NCI-H446 (cell line): ENCODE results near the gene AXDND1.
"Not testable (repeated sequence)": the region's sequence is repeated elsewhere in the genome, so short reads cannot be mapped to it uniquely, and the experiment has no call there.

Experiments used
- DNase-seq, 2 experiments: peaks; one replicate each; lab custom pipeline; 2025; lab: John Stamatoyannopoulos, UW

Gene AXDND1

DNA sequence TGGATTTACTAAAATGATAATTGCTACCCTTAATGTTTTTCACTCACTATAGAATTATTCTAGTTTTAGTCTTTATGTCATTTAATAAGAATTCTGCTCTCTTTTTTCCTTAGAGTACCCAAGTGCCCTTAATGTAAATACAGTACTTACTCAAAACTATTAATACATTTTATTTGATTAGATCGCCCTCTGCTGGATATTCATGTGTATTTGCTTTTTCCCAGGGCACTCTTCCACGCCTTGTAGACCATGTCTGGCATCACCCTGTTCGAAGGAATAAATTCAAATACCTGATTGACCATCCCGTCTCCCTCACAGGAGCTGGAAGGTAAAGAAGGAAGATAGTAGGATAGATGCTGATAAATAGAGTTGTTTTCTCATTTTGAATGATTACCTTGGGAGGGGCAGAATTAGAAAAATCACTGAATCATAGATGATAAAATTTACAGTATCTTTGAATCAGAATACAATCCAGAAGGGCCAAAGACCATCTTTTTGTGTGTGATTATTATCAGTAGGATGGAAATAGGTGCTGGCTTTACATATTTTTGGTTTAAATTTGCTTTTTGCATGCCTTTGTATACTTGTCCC is 4.1 kb downstream of the AXDND1 start:
- peak; percentile 42 to 86 for DNase-seq

GRCh38 chr1:179372160-179372559 is 6.4 kb downstream of the AXDND1 start:
- DNase-seq = no peak

DNA sequence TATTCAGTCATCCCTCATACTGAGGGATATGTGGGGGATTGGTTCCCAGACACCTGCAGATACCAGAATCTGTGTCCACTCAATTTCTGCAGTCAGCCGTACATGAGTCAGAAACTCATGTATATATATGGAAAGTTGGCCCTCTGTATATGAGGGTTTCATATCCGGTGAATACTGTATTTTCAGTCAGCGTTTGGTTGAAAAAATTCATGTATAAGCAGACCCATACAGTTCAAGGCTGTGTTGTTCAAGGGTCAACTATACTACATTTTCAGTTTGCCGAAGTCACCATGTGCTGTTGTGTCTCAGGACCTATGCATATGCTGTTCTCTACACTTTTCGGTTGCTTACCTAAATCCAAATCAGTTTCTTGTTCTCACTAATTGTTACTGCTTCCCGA is 10.5 kb downstream of the AXDND1 start:
- no peak for DNase-seq

DNA sequence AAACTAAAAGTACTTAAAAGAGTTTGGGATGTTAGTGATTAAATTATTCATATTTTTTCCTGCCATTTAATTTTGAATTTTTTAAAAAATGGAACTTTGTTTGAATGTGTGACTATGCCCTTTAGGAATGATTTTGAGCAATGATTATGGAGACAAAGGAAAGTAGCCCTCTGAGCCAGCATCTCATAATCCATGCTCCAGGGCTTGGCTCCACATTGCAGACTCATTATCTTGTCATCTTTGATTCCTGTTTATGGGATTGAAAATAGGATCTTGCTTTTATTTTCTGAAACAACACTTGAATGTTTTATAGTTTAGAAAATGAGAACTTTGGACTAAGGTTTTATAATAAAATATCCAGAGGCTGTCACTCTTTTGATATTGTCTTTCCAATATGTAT is 14.5 kb downstream of the AXDND1 start:
- DNase-seq = no peak

GRCh38 chr1:179384027-179384426 is 18.3 kb downstream of the AXDND1 start:
- DNase-seq = no peak

DNA sequence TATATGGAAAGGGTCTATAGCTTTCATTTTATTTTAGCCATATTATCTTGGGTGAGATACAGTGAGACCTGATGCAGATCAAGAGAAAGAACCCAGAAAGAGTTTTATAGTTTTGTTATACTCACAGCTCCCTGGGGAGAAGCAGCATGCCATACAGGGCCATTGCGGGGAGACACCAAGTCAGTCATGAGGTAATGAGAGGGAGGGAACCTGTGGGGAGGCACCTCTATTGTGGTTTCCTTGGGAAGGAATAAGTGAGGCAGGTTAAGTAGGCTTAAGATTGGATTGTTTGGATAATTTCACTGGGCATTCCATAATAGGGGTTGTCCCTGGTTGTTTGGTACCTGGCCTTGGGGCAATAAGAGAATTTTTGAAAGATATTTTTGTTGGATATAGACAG is 19.7 kb downstream of the AXDND1 start:
- no peak for DNase-seq

DNA sequence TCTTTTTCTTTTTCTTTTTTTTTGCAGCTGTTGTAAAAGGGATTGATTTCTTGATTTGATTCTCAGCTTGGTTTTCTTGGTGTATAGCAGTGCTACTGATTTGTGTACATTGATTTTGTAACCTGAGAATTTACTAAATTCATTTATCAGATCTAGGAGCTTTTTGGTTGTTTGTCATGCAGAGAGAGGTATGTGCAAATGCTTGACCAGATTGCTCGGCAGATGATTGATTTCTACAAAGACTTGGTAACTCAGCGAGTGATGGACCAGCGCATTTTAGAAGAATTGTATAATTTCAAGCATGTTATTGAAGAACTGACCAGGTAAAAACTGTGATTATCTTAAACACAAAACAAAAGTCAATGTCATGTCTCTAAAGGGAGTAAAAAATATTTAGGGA is 27.9 kb downstream of the AXDND1 start:
- DNase-seq = no peak

- not testable (repeated sequence) for DNase-seq
Observed at GRCh38 chr1:179399399-179399798, 33.6 kb downstream of the AXDND1 start.

- DNase-seq = not testable (repeated sequence)
Observed at GRCh38 chr1:179417760-179418159, 52.0 kb downstream of the AXDND1 start.

GRCh38 chr1:179418706-179419105 is 52.9 kb downstream of the AXDND1 start:
- DNase-seq = not testable (repeated sequence)

DNA sequence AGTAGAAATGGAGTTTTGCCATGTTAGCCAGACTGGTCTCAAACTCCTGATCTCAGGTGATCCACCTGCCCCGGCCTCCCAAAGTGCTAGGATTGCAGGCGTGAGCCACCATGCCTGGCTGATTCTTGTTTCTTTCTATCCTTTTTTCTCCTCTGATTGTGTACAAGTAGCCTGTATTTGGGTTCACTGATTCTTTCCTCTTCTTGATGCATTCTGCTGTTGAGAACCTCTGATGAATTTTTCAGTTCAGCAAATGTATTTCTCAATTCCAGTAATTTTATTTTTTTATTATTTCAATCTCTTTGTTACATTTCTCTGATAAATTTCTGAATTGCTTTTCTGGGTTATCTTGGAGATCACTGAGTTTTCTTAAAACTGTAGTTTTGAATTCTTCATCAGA is 58.8 kb downstream of the AXDND1 start:
- no peak for DNase-seq

DNA sequence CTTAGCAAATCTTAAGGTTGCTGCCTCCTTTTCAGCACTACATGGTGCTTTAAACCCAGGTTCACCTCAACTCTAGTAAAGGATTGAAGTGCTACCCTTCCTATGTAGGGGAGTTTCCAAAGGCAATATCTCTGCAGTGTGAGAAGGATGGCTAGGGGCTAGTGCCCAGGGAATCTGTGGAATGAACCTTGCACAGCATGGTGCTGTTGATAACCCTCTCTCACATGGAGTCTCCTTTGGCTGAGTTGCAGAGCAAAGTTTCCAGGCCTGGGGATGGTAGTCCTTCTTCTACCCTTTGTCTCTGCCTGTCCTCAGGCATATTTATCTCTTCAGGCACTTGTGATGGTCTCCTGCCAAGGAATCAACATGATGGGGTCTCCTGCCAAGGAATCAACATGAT is 59.4 kb downstream of the AXDND1 start:
- no peak for DNase-seq

- no peak for DNase-seq
Observed at GRCh38 chr1:179437171-179437570, 71.4 kb downstream of the AXDND1 start.

- DNase-seq = not testable (repeated sequence)
Observed at GRCh38 chr1:179439646-179440045, 73.9 kb downstream of the AXDND1 start.

DNA sequence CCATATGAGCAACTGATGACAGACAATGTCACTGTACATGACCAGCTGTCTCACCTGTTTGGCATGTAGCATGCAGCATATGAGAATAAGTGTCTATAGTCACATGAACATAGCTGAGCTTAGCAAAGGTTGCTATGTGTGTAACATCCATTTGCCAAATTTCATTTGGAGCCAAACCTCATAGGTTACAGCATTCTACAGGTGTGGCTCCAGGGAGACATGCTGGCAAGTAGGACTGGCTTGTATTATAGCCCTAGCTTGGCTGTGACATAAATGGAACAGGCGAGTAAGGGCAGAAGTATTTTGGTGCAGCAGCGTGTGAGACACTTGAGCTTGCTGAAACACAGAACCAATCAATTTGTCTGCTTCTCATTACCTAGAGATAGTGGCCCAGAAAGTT is 74.5 kb downstream of the AXDND1 start:
- not testable (repeated sequence) for DNase-seq

GRCh38 chr1:179440971-179441370 is 75.2 kb downstream of the AXDND1 start:
- DNase-seq = no peak

- DNase-seq = no peak
Observed at GRCh38 chr1:179441501-179441900, 75.7 kb downstream of the AXDND1 start.

DNA sequence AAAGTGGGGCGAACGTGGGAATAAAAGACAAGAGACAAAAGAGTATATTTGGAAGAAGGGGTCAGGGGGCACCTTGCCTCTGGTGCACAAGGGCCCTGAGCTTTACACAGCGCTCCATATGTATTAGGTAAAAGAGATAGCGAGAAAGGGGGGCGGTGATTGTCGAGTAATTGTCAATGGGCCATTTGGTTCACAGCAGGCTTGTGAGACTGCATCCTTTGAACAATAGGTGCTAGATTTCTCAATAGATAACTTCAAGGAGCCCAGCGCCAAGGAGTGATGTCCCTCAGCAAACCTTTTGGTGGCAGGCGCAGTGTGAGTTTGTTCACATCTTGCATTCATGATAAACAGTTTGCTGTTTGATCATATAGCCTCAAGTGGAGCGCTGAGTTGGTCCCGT is 77.1 kb downstream of the AXDND1 start:
- not testable (repeated sequence) for DNase-seq

- no peak for DNase-seq
Observed at GRCh38 chr1:179445593-179445992, 79.8 kb downstream of the AXDND1 start.

DNA sequence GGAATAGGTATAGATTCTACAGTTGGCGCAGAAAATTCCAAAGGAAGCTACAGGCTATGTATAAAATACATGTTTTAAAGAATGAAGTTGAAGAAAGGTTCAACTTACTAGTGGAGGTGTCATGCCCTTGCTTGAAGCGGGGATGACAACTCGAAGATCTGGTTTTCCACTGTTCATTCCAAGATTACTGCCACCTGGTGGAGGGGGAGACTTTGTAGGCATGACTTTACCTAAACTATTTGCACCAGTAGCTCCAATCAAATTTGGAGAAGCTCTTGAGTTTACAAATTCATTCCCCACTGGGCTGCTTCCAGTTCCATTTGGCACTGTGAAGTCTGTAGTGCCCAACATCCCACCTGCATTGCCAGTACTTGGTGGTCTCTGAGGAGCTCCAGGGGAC is 81.7 kb downstream of the AXDND1 start:
- peak in 1 of 2 experiments; percentile 15 for DNase-seq

DNA sequence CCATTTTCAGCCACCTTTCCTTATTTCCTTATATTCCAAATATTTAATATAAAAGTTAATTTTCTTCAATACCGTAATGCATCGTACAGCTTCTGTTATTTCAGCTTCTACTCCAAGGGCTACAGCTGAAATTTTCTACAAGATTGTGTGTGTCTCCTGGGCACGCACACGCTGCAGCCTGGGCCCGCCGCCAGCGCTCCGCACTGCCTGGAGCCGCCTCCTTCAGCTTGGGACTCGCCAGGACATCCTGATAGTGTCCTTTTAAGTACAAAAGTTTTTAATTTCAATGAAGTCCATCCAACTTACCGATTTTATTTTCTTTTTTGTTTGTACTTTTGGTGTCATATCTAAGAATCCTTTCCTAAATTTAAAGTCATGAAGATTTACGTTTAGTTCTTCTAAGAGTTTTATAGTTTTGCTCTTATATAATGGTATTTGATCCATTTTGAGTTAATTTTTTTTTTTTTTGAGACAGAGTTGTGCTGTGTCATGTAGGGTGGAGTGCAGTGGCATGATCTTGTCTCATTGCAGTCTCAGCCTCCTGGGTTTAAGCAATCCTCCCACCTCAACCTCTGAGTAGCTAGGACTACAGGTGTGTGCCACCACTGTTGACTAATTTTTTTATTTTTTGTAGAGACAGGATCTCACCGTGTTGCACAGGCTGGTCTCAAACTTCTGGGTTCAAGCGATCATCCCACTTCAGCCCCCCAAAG is 82.8 kb downstream of the AXDND1 start:
- no peak for DNase-seq

- not testable (repeated sequence) for DNase-seq
Observed at GRCh38 chr1:179459606-179460206, 93.9 kb downstream of the AXDND1 start.

DNA sequence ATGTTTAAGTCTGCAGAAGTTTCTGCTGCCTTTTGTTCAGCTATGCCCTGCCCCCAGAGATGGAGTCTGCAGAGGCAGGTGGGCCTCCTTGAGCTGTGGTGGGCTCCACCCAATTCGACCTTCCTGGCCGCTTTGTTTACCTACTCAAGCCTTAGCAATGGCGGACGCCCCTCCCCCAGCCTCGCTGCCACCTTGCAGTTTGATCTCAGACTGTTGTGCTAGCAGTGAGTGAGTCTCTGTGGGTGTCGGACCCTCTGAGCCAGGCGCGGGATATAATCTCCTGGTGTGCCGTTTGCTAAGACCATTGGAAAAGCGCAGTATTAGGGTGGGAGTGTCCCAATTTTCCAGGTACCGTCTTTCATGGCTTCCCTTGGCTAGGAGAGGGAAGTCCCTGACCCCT is 99.9 kb downstream of the AXDND1 start:
- DNase-seq = not testable (repeated sequence)
